H9 (cell line): Measurements from ENCODE around the gene ARAF. TPM values are rescaled to one million over a fixed set of nuclear protein-coding genes. Genes with fewer than 3 reads are reported as not detected.

Experiments
- DNase-seq: peaks from one replicate; pipeline ENCODE4 v3.0.0-alpha.2; 2017
- H2AFZ ChIP-seq: one replicate; pipeline ENCODE4 v1.6.1; 2013; ENCODE audit warnings: mild to moderate bottlenecking, low read length, control low read depth, moderate library complexity
- H2AK5ac ChIP-seq: 2 replicates; pipeline ENCODE4 v1.6.1; 2013; ENCODE audit warnings: low read length, control low read depth, mixed read lengths; ENCODE audit not compliant: insufficient read length
- H2BK120ac ChIP-seq: one replicate; pipeline ENCODE4 v1.6.1; 2013; ENCODE audit warnings: low read depth, mild to moderate bottlenecking, low read length, control low read depth, inconsistent platforms; ENCODE audit not compliant: poor library complexity, severe bottlenecking
- H2BK12ac ChIP-seq: 2 replicates; pipeline ENCODE4 v1.6.1; 2013; ENCODE audit warnings: low read length, control low read depth, mixed read lengths, low read depth; ENCODE audit not compliant: insufficient read length
- H2BK15ac ChIP-seq: 2 replicates; pipeline ENCODE4 v1.6.1; 2013; ENCODE audit warnings: low read depth, low read length, control low read depth
- H2BK20ac ChIP-seq: one replicate; pipeline ENCODE4 v1.6.1; 2013; ENCODE audit warnings: low read depth, mild to moderate bottlenecking, low read length, control low read depth, inconsistent platforms; ENCODE audit not compliant: poor library complexity, severe bottlenecking
- H2BK5ac ChIP-seq: 2 replicates; pipeline ENCODE4 v1.6.1; 2013; ENCODE audit warnings: low read length, control low read depth, mixed read lengths; ENCODE audit not compliant: insufficient read length
- H3K14ac ChIP-seq: 2 replicates; pipeline ENCODE4 v1.6.1; 2013; ENCODE audit warnings: low read length, control low read depth; ENCODE audit not compliant: insufficient read depth
- H3K18ac ChIP-seq: 2 replicates; pipeline ENCODE4 v1.6.1; 2013; ENCODE audit warnings: low read depth, mild to moderate bottlenecking, mixed read lengths, low read length, control low read depth; ENCODE audit not compliant: insufficient read length
- H3K23ac ChIP-seq: 2 replicates; pipeline ENCODE4 v1.6.1; 2013; ENCODE audit warnings: low read length, control low read depth, mixed read lengths, low read depth; ENCODE audit not compliant: insufficient read length
- H3K23me2 ChIP-seq: 2 replicates; pipeline ENCODE4 v1.6.1; 2013; ENCODE audit warnings: low read depth, mild to moderate bottlenecking, mixed read lengths, low read length, control low read depth; ENCODE audit not compliant: insufficient read length, poor library complexity, severe bottlenecking
- H3K27ac ChIP-seq: 2 replicates; pipeline ENCODE4 v1.5.1; 2013; ENCODE audit warnings: low read length, control low read depth, mixed read lengths, low read depth; ENCODE audit not compliant: insufficient read length
- H3K27me3 ChIP-seq: 2 replicates; pipeline ENCODE4 v1.6.1; 2013; ENCODE audit warnings: low read length, control low read depth, inconsistent platforms; ENCODE audit not compliant: insufficient read depth
- H3K4ac ChIP-seq: 2 replicates; pipeline ENCODE4 v1.6.1; 2013; ENCODE audit warnings: low read depth, mild to moderate bottlenecking, control low read depth, inconsistent platforms, low read length, moderate library complexity
- H3K4me1 ChIP-seq: 2 replicates; pipeline ENCODE4 v1.6.1; 2013; ENCODE audit warnings: low read length, control low read depth, inconsistent platforms; ENCODE audit not compliant: insufficient read depth
- H3K4me2 ChIP-seq: 2 replicates; pipeline ENCODE4 v1.6.1; 2013; ENCODE audit warnings: low read length, control low read depth, mixed read lengths; ENCODE audit not compliant: insufficient read length, insufficient read depth
- H3K56ac ChIP-seq: 2 replicates; pipeline ENCODE4 v1.6.1; 2013; ENCODE audit warnings: low read depth, mild to moderate bottlenecking, mixed read lengths, low read length, control low read depth; ENCODE audit not compliant: insufficient read length
- H3K79me1 ChIP-seq: 2 replicates; pipeline ENCODE4 v1.6.1; 2013; ENCODE audit warnings: low read depth, mild to moderate bottlenecking, moderate library complexity, low read length, control low read depth, inconsistent platforms; ENCODE audit not compliant: insufficient read depth, poor library complexity, severe bottlenecking
- H3K79me2 ChIP-seq: 2 replicates; pipeline ENCODE4 v1.6.1; 2013; ENCODE audit warnings: low read length, control low read depth, inconsistent platforms; ENCODE audit not compliant: insufficient read depth
- H3K9ac ChIP-seq: 2 replicates; pipeline ENCODE4 v1.6.1; 2013; ENCODE audit warnings: low read length, control low read depth, mixed read lengths; ENCODE audit not compliant: insufficient read length; ENCODE audit errors: extremely low read depth
- H3K9me3 ChIP-seq: one replicate; pipeline ENCODE4 v1.6.1; 2013; ENCODE audit warnings: low read depth, low read length, inconsistent platforms; ENCODE audit not compliant: control insufficient read depth
- H3T11ph ChIP-seq: one replicate; pipeline ENCODE4 v1.6.1; 2013; ENCODE audit warnings: mild to moderate bottlenecking, low read length, control low read depth, inconsistent platforms
- H4K20me1 ChIP-seq: one replicate; pipeline ENCODE4 v1.6.1; 2013; ENCODE audit not compliant: control insufficient read depth, insufficient read length, insufficient read depth
- H4K5ac ChIP-seq: 2 replicates; pipeline ENCODE4 v1.6.1; 2013; ENCODE audit warnings: low read depth, mild to moderate bottlenecking, mixed read lengths, low read length, control low read depth; ENCODE audit not compliant: insufficient read length
- H4K8ac ChIP-seq: replicated peaks from 2 replicates; pipeline ENCODE4 v1.6.1; 2013; ENCODE audit warnings: low read length, control low read depth, mixed read lengths, low read depth; ENCODE audit not compliant: insufficient read length
- H4K91ac ChIP-seq: 2 replicates; pipeline ENCODE4 v1.6.1; 2013; ENCODE audit warnings: low read depth, mild to moderate bottlenecking, moderate library complexity, mixed read lengths, low read length, control low read depth; ENCODE audit not compliant: insufficient read length
- H3K27ac Mint-ChIP-seq, 3 experiments: 2 replicates in 2 of 3; 3 replicates in 1 of 3; pipeline ENCODE4 v1.8.0; 2020 to 2021; ENCODE audit warnings: mixed read lengths in 3 of 3, mild to moderate bottlenecking in 1 of 3, moderate library complexity in 1 of 3
- H3K27me3 Mint-ChIP-seq: 2 replicates; pipeline ENCODE4 v1.8.0; 2021; ENCODE audit warnings: low read depth, mild to moderate bottlenecking, moderate library complexity, mixed read lengths
- H3K36me3 Mint-ChIP-seq, 3 experiments: 2 replicates in 2 of 3; 3 replicates in 1 of 3; pipeline ENCODE4 v1.8.0; 2020 to 2021; ENCODE audit warnings: low read depth in 3 of 3, mixed read lengths in 3 of 3; ENCODE audit not compliant: insufficient read depth in 1 of 3
- H3K4me1 Mint-ChIP-seq, 2 experiments: 2 replicates each; pipeline ENCODE4 v1.8.0; 2020; ENCODE audit warnings: mixed read lengths in 2 of 2
- H3K4me3 Mint-ChIP-seq, 2 experiments: 2 replicates in 1 of 2; 3 replicates in 1 of 2; pipeline ENCODE4 v1.8.0; 2020 to 2021; ENCODE audit warnings: mild to moderate bottlenecking in 2 of 2, mixed read lengths in 2 of 2, moderate library complexity in 1 of 2
- H3K9me3 Mint-ChIP-seq, 2 experiments: 2 replicates in 1 of 2; 3 replicates in 1 of 2; pipeline ENCODE4 v1.8.0; 2020; ENCODE audit warnings: mild to moderate bottlenecking in 2 of 2, mixed read lengths in 2 of 2, moderate library complexity in 1 of 2
- WGBS: extraction: QIAGEN DNeasy Blood & Tissue Kit; methylation state at CpG from one replicate; pipeline ENCODE4 v1.1.7; 2013; ENCODE audit warnings: missing lambda C conversion rate, low lambda C conversion rate, mixed read lengths; ENCODE audit not compliant: insufficient read length; ENCODE audit errors: extremely low coverage; 5-methylcytosine and 5-hydroxymethylcytosine counted together
- total RNA-seq: library from RNA; stranded (reverse); gene quantifications from 2 replicates; pipeline ENCODE4 v1.2.1, GENCODE V29; 2021
- TF ChIP-seq, protein P1 (sequence below): fragments of 200-600 bp; sonication (generic); conservative IDR thresholded peaks from 3 replicates; pipeline ENCODE4 v1.8.0; 2021; ENCODE audit warnings: antibody characterized with exemption, mild to moderate bottlenecking

Gene ARAF
- total RNA-seq, 1 experiment from 2014 or later = 48.1 TPM

DNA sequence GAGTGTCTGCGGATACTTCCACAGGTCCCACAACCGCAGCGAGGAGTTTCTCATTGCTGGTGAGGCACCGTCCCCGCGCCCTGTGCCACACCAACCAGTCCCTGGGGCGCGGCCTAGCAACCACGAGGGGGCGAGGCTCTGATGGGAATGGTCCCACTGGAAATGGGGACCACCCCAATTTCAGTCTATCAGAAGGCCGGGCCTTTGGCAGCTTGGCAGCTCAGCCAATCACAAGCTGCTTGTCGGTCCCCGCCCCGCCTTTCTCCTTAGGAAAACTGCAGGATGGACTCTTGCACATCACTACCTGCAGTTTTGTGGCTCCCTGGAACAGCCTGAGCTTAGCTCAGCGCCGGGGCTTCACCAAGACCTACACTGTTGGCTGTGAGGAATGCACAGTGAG, 24.3 kb downstream of the ARAF start:
- Histone ChIP-seq H3K23me2 (peaks cover 4% of the 10 kb centered on the region), H4K8ac (no peak overlapping the region), H3K18ac (no peak overlapping the region), H4K20me1 (no peaks in the 10 kb centered on the region), H3K79me1 (no peaks in the 10 kb centered on the region), H4K91ac (no peak overlapping the region), H3K23ac (no peak overlapping the region), H4K5ac (no peak overlapping the region), H3K27me3 (no peaks in the 10 kb centered on the region), H3K4ac (no peak overlapping the region), H2BK15ac (no peak overlapping the region), H2BK12ac (no peak overlapping the region), H3K56ac (no peak overlapping the region), H2BK120ac (no peak overlapping the region), H3K79me2 (no peaks in the 10 kb centered on the region), H3K4me1 (no peaks in the 10 kb centered on the region), H2AK5ac (no peak overlapping the region), H2AFZ (no peak overlapping the region), H2BK5ac (no peak overlapping the region), H3K9me3 (peaks cover 33% of the 10 kb centered on the region), H3K4me2 (no peak overlapping the region), H2BK20ac (no peak overlapping the region), H3T11ph (no peak overlapping the region), H3K27ac (no peak overlapping the region), H3K14ac (no peak overlapping the region), H3K9ac (no peak overlapping the region)
- peaks cover 19 to 26% (median 20%) of the 10 kb centered on the region in 3 experiments; a peak in 6 of 7 replicates for H3K36me3 Mint-ChIP-seq
- no peak overlapping the region for H3K4me3 Mint-ChIP-seq
- DNase-seq = peak; percentile 57
- TF ChIP-seq, protein P1, sequence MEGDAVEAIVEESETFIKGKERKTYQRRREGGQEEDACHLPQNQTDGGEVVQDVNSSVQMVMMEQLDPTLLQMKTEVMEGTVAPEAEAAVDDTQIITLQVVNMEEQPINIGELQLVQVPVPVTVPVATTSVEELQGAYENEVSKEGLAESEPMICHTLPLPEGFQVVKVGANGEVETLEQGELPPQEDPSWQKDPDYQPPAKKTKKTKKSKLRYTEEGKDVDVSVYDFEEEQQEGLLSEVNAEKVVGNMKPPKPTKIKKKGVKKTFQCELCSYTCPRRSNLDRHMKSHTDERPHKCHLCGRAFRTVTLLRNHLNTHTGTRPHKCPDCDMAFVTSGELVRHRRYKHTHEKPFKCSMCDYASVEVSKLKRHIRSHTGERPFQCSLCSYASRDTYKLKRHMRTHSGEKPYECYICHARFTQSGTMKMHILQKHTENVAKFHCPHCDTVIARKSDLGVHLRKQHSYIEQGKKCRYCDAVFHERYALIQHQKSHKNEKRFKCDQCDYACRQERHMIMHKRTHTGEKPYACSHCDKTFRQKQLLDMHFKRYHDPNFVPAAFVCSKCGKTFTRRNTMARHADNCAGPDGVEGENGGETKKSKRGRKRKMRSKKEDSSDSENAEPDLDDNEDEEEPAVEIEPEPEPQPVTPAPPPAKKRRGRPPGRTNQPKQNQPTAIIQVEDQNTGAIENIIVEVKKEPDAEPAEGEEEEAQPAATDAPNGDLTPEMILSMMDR = no peak
- H3K27me3 Mint-ChIP-seq = no peaks in the 10 kb centered on the region; the same call in 1 of the 2 replicates
- H3K9me3 Mint-ChIP-seq = peaks cover 69 to 81% of the 10 kb centered on the region in 2 experiments
- WGBS = no CpG with 5 or more reads among the region's 16 CpGs
- peak overlapping the region in 2 of 3 experiments; percentile 10 to 52; a peak in 2 of 7 replicates for H3K27ac Mint-ChIP-seq
- H3K4me1 Mint-ChIP-seq = peaks cover 11 to 21% of the 10 kb centered on the region in 2 experiments
